ENCODE data around the gene ILF3. TPM values are rescaled to one million over a fixed set of nuclear protein-coding genes. Genes with fewer than 3 reads are reported as not detected.
A peak's percentile ranks its signal among the peaks of the same experiment; 100 is the strongest.

Gene ILF3
- total and polyA plus RNA-seq, 2 of the 13 experiments (the other 11 are each of a cell fraction or from before 2014, with no cell fraction given) = 120 to 173 TPM

- TF ChIP-seq ZNF709 (CRISPR knock-in tag; IDR thresholded peaks at IDR 0.05) = peak; percentile 93
- TF ChIP-seq SAFB2 (CRISPR knock-in tag; IDR thresholded peaks at IDR 0.05; ENCODE audit: borderline replicate concordance, low read depth) = peak; percentile 75; the same call in 1 of the 2 replicates
- TF ChIP-seq ARNT (IDR thresholded peaks at IDR 0.05) = no peak
- no peak for TF ChIP-seq NR2F2 (IDR thresholded peaks at IDR 0.05; ENCODE audit: borderline replicate concordance, low read depth)
- peak; percentile 87; the same call in 1 of the 2 replicates for TF ChIP-seq ZBTB20 (CRISPR knock-in tag; IDR thresholded peaks at IDR 0.05; ENCODE audit: borderline replicate concordance, low read depth)
- TF ChIP-seq, protein P1, sequence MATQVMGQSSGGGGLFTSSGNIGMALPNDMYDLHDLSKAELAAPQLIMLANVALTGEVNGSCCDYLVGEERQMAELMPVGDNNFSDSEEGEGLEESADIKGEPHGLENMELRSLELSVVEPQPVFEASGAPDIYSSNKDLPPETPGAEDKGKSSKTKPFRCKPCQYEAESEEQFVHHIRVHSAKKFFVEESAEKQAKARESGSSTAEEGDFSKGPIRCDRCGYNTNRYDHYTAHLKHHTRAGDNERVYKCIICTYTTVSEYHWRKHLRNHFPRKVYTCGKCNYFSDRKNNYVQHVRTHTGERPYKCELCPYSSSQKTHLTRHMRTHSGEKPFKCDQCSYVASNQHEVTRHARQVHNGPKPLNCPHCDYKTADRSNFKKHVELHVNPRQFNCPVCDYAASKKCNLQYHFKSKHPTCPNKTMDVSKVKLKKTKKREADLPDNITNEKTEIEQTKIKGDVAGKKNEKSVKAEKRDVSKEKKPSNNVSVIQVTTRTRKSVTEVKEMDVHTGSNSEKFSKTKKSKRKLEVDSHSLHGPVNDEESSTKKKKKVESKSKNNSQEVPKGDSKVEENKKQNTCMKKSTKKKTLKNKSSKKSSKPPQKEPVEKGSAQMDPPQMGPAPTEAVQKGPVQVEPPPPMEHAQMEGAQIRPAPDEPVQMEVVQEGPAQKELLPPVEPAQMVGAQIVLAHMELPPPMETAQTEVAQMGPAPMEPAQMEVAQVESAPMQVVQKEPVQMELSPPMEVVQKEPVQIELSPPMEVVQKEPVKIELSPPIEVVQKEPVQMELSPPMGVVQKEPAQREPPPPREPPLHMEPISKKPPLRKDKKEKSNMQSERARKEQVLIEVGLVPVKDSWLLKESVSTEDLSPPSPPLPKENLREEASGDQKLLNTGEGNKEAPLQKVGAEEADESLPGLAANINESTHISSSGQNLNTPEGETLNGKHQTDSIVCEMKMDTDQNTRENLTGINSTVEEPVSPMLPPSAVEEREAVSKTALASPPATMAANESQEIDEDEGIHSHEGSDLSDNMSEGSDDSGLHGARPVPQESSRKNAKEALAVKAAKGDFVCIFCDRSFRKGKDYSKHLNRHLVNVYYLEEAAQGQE (IDR thresholded peaks at IDR 0.05; ENCODE audit: borderline replicate concordance in 1 of 2, low read depth in 1 of 2, low read length in 2 of 2) = peak in 1 of 2 experiments; percentile 100
- TF ChIP-seq ISL2 (CRISPR knock-in tag; IDR thresholded peaks at IDR 0.05) = no peak; the same call in 1 of the 2 replicates
- TF ChIP-seq SKIL (CRISPR knock-in tag; IDR thresholded peaks at IDR 0.05; ENCODE audit: borderline replicate concordance) = no peak
- no peak for TF ChIP-seq FLYWCH1 (CRISPR knock-in tag; IDR thresholded peaks at IDR 0.05)
- peak; percentile 46; the same call in 1 of the 2 replicates for TF ChIP-seq ZNF318 (CRISPR knock-in tag; IDR thresholded peaks at IDR 0.05)
- no peak for TF ChIP-seq REL (CRISPR knock-in tag; conservative IDR thresholded peaks at IDR 0.05)
- TF ChIP-seq ZNF468 (CRISPR knock-in tag; IDR thresholded peaks at IDR 0.05) = no peak
Observed at GRCh38 chr19:10695401-10696398, 41.6 kb downstream of the ILF3 start (continued).

Measured in HepG2 (cell line).